ENCODE measurements around the gene FRYL.

Gene FRYL

DNA sequence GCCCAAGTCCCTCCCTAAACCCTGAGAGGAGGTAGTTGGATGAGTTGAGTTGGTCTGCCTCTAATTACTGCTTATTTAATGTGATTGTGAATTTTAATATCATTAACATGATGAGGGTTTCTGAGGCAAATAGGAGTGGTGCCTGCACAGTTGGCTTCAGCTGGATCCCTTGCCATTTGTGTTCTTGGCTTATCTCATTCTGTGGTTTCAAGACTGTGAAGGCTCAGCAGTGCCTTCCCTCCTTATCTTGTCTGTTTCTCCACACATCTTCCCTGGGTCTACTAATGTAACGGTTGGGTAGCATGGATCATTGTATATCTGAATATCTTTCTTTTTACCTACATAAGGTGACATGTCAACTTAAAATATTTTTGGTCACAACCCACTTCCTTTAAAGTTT, 298.5 kb downstream of the FRYL start:
- no peak overlapping the region for H3K14ac ChIP-seq (ENCODE audit: low read length)
- no peak overlapping the region for H3K23ac ChIP-seq (ENCODE audit: low read length)
- no CpG with 5 or more reads among the region's 1 CpG for WGBS (ENCODE audit: extremely low coverage, insufficient coverage, insufficient read length)

DNA sequence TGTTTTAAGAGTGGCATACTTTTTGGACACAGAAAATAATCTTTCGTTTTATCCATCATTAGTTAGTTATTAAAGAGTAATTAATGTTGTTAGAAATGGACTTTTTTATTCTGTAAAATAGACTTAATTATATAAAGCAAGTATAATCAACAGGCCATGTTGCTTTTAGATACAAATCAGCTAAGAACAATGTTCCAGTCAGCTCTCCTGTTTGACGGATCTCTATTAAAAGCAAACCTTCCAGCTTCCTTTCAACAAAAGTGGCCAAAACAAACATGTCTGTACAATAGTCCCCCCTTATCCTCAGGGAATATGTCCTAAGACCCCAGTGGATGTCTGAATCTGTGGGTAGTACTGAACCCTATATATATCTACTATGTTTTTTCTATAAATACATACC, 301.8 kb downstream of the FRYL start:
- Histone ChIP-seq H4K91ac (ENCODE audit: low read depth, low read length) (no peak overlapping the region), H3K23ac (ENCODE audit: low read length) (no peak overlapping the region), H4K8ac (ENCODE audit: low read depth, low read length) (no peak overlapping the region), H3K9ac (ENCODE audit: low read length) (no peak overlapping the region), H3K4me1 (ENCODE audit: control insufficient read depth in 1 of 2, insufficient read depth in 2 of 2, low read length in 2 of 2) (peaks cover 0 to under 1% of the 10 kb centered on the region in 2 experiments), H2BK120ac (ENCODE audit: insufficient read depth, low read length, poor library complexity) (no peak overlapping the region), H3K27ac (ENCODE audit: low read depth, low read length) (no peak overlapping the region), H3K14ac (ENCODE audit: low read length) (no peak overlapping the region), H3K18ac (ENCODE audit: low read length) (no peak overlapping the region), H3K27me3 (ENCODE audit: insufficient read depth, low read length) (peaks cover 7% of the 10 kb centered on the region), H3K79me1 (ENCODE audit: low read length) (no peaks in the 10 kb centered on the region), H2BK12ac (ENCODE audit: low read length) (no peak overlapping the region), H2AFZ (ENCODE audit: insufficient read depth, low read length, poor library complexity) (no peak overlapping the region), H3K36me3 (ENCODE audit: control insufficient read depth in 1 of 2, insufficient read depth in 2 of 2, low read length in 2 of 2) (no peaks in the 10 kb centered on the region), H3K79me2 (ENCODE audit: control insufficient read depth, insufficient read depth, low read length, poor library complexity) (no peaks in the 10 kb centered on the region), H3K4me2 (ENCODE audit: low read length) (no peak overlapping the region), H2BK5ac (ENCODE audit: low read depth, low read length, poor library complexity) (no peak overlapping the region), H3K4me3 (ENCODE audit: low read depth, low read length) (no peak overlapping the region), H4K12ac (ENCODE audit: low read depth, low read length) (no peak overlapping the region), H3K4ac (ENCODE audit: low read depth, low read length) (no peak overlapping the region), H3K9me3 (ENCODE audit: insufficient read depth, low read depth, low read length) (peaks cover under 1% of the 10 kb centered on the region), H2AK5ac (ENCODE audit: low read length) (no peak overlapping the region)
- no peak for DNase-seq
- no CpG with 5 or more reads among the region's 2 CpGs for WGBS (ENCODE audit: extremely low coverage, insufficient coverage, insufficient read length)

More for the DNA sequence above, 298.5 kb downstream of the FRYL start:
- Histone ChIP-seq H3K79me2 (ENCODE audit: control insufficient read depth, insufficient read depth, low read length, poor library complexity) (no peaks in the 10 kb centered on the region), H3K4me3 (ENCODE audit: low read depth, low read length) (no peak overlapping the region), H3K79me1 (ENCODE audit: low read length) (no peaks in the 10 kb centered on the region), H4K12ac (ENCODE audit: low read depth, low read length) (no peak overlapping the region), H3K4me1 (ENCODE audit: control insufficient read depth in 1 of 2, insufficient read depth in 2 of 2, low read length in 2 of 2) (peaks cover 3 to 6% of the 10 kb centered on the region in 2 experiments), H3K9me3 (ENCODE audit: insufficient read depth, low read depth, low read length) (peaks cover 11% of the 10 kb centered on the region), H3K4me2 (ENCODE audit: low read length) (no peak overlapping the region), H2BK120ac (ENCODE audit: insufficient read depth, low read length, poor library complexity) (no peak overlapping the region), H3K4ac (ENCODE audit: low read depth, low read length) (no peak overlapping the region), H2BK5ac (ENCODE audit: low read depth, low read length, poor library complexity) (no peak overlapping the region), H2BK12ac (ENCODE audit: low read length) (no peak overlapping the region), H3K9ac (ENCODE audit: low read length) (no peak overlapping the region), H3K36me3 (ENCODE audit: control insufficient read depth in 1 of 2, insufficient read depth in 2 of 2, low read length in 2 of 2) (no peaks in the 10 kb centered on the region), H4K91ac (ENCODE audit: low read depth, low read length) (no peak overlapping the region), H2AK5ac (ENCODE audit: low read length) (no peak overlapping the region), H3K27ac (ENCODE audit: low read depth, low read length) (no peak overlapping the region), H3K27me3 (ENCODE audit: insufficient read depth, low read length) (peaks cover 25% of the 10 kb centered on the region), H2AFZ (ENCODE audit: insufficient read depth, low read length, poor library complexity) (no peak overlapping the region), H4K8ac (ENCODE audit: low read depth, low read length) (no peak overlapping the region), H3K18ac (ENCODE audit: low read length) (no peak overlapping the region)
- no peak for DNase-seq

DNA sequence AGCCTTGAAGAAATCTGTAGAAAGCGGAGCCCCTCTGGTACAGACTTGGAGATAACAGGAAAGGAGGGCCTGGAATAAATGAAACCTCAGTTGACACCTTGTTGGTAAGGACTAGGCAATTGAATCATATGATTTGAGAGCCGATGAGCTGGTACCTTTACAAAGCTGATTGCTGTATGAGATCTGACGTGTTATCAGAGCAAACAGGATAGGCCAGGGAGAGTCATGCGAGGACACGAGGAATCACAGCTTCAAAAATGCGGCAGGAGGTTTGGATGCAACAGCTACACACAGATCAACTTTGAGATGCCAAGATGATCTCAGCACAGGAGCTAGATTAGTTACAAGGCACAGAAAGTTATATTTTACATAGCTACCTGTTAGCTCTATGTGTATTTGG, 304.3 kb downstream of the FRYL start:
- Histone ChIP-seq H2BK120ac (ENCODE audit: insufficient read depth, low read length, poor library complexity) (no peak overlapping the region), H3K27me3 (ENCODE audit: insufficient read depth, low read length) (no peaks in the 10 kb centered on the region), H3K9ac (ENCODE audit: low read length) (no peak overlapping the region), H3K79me2 (ENCODE audit: control insufficient read depth, insufficient read depth, low read length, poor library complexity) (no peaks in the 10 kb centered on the region), H4K8ac (ENCODE audit: low read depth, low read length) (no peak overlapping the region), H3K4me2 (ENCODE audit: low read length) (no peak overlapping the region), H3K14ac (ENCODE audit: low read length) (no peak overlapping the region), H3K79me1 (ENCODE audit: low read length) (no peaks in the 10 kb centered on the region), H3K9me3 (ENCODE audit: insufficient read depth, low read depth, low read length) (no peaks in the 10 kb centered on the region), H3K18ac (ENCODE audit: low read length) (no peak overlapping the region), H3K27ac (ENCODE audit: low read depth, low read length) (no peak overlapping the region), H3K23ac (ENCODE audit: low read length) (no peak overlapping the region), H2BK5ac (ENCODE audit: low read depth, low read length, poor library complexity) (no peak overlapping the region), H3K4ac (ENCODE audit: low read depth, low read length) (no peak overlapping the region), H4K12ac (ENCODE audit: low read depth, low read length) (no peak overlapping the region), H3K4me3 (ENCODE audit: low read depth, low read length) (no peak overlapping the region), H3K36me3 (ENCODE audit: control insufficient read depth in 1 of 2, insufficient read depth in 2 of 2, low read length in 2 of 2) (no peaks in the 10 kb centered on the region), H2AK5ac (ENCODE audit: low read length) (no peak overlapping the region), H2AFZ (ENCODE audit: insufficient read depth, low read length, poor library complexity) (no peak overlapping the region), H4K91ac (ENCODE audit: low read depth, low read length) (no peak overlapping the region), H2BK12ac (ENCODE audit: low read length) (no peak overlapping the region), H3K4me1 (ENCODE audit: control insufficient read depth in 1 of 2, insufficient read depth in 2 of 2, low read length in 2 of 2) (no peaks in the 10 kb centered on the region)
- WGBS (ENCODE audit: extremely low coverage, insufficient coverage, insufficient read length): no CpG with 5 or more reads among the region's 6 CpGs
- DNase-seq: no peak

DNA sequence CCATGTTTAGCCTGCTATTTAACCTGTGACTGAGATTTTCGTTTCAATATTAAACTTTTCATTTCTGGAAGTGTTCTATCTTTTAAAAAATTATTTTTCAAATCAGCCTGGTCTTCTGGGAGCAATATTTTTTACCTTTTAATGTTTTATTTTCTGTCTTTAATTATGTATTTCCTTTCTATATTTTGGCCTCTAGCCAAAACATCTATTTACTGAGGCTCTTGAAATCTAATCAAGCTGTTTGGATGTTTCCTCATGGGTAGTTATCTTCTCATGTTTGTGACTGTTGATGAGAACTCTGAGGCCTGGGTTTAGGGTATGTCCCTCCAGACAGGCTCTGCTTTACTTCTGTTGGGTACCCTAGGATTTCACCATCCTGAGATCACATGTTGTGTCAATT, 307.3 kb downstream of the FRYL start:
- Histone ChIP-seq H2AFZ (ENCODE audit: insufficient read depth, low read length, poor library complexity) (no peak overlapping the region), H3K79me2 (ENCODE audit: control insufficient read depth, insufficient read depth, low read length, poor library complexity) (no peaks in the 10 kb centered on the region), H3K36me3 (ENCODE audit: control insufficient read depth in 1 of 2, insufficient read depth in 2 of 2, low read length in 2 of 2) (no peaks in the 10 kb centered on the region), H3K4me1 (ENCODE audit: control insufficient read depth in 1 of 2, insufficient read depth in 2 of 2, low read length in 2 of 2) (no peaks in the 10 kb centered on the region), H3K14ac (ENCODE audit: low read length) (no peak overlapping the region), H2BK5ac (ENCODE audit: low read depth, low read length, poor library complexity) (no peak overlapping the region), H3K9me3 (ENCODE audit: insufficient read depth, low read depth, low read length) (no peaks in the 10 kb centered on the region), H3K79me1 (ENCODE audit: low read length) (no peaks in the 10 kb centered on the region), H3K4me3 (ENCODE audit: low read depth, low read length) (no peak overlapping the region), H3K27me3 (ENCODE audit: insufficient read depth, low read length) (no peaks in the 10 kb centered on the region), H4K12ac (ENCODE audit: low read depth, low read length) (no peak overlapping the region), H2AK5ac (ENCODE audit: low read length) (no peak overlapping the region), H3K4me2 (ENCODE audit: low read length) (no peak overlapping the region), H3K9ac (ENCODE audit: low read length) (no peak overlapping the region), H3K27ac (ENCODE audit: low read depth, low read length) (no peak overlapping the region), H2BK120ac (ENCODE audit: insufficient read depth, low read length, poor library complexity) (no peak overlapping the region), H4K91ac (ENCODE audit: low read depth, low read length) (no peak overlapping the region), H3K4ac (ENCODE audit: low read depth, low read length) (no peak overlapping the region), H4K8ac (ENCODE audit: low read depth, low read length) (no peak overlapping the region), H2BK12ac (ENCODE audit: low read length) (no peak overlapping the region), H3K23ac (ENCODE audit: low read length) (no peak overlapping the region), H3K18ac (ENCODE audit: low read length) (no peak overlapping the region)
- DNase-seq: no peak
- no CpG with 5 or more reads among the region's 1 CpG for WGBS (ENCODE audit: extremely low coverage, insufficient coverage, insufficient read length)

All from trophoblast cell (in vitro differentiated cells and primary cell).